ENCODE data around the gene CNTNAP2. TPM values are rescaled to one million over a fixed set of nuclear protein-coding genes. Genes with fewer than 3 reads are reported as not detected.
A peak's percentile ranks its signal among the peaks of the same experiment; 100 is the strongest.

CNTNAP2 gene
- total RNA-seq, 1 experiment from 2014 or later, result 42.5 TPM

DNA sequence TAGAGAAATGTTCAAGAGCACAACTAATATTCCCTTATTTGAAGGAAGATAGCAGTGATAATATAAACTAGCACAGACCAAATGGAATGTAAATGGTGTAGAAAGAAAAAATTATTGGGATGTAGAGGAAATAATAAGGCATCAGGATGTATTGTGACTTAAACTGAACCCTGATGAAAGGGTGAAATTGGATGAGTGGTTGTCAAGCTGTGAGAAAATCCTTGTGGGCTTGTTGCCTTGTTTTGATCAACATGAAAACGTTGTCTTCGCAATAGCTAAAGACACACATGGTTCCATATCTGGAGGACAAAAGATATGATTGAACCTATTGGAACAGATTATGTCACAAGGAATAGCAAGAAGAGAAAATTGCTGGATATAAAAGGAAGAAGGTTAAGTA is 40.3 kb upstream of the CNTNAP2 start:
- Mint-ChIP-seq H3K4me3 (ENCODE audit: unreplicated experiment) (no peak overlapping the region), H3K4me1 (ENCODE audit: low read depth, unreplicated experiment) (no peaks in the 10 kb centered on the region), H3K36me3 (ENCODE audit: insufficient read depth, unreplicated experiment) (no peaks in the 10 kb centered on the region), H3K27ac (ENCODE audit: unreplicated experiment) (no peak overlapping the region), H3K27me3 (ENCODE audit: insufficient read depth, unreplicated experiment) (no peaks in the 10 kb centered on the region), H3K9me3 (ENCODE audit: unreplicated experiment) (no peaks in the 10 kb centered on the region)
- TF ChIP-seq, protein P1, sequence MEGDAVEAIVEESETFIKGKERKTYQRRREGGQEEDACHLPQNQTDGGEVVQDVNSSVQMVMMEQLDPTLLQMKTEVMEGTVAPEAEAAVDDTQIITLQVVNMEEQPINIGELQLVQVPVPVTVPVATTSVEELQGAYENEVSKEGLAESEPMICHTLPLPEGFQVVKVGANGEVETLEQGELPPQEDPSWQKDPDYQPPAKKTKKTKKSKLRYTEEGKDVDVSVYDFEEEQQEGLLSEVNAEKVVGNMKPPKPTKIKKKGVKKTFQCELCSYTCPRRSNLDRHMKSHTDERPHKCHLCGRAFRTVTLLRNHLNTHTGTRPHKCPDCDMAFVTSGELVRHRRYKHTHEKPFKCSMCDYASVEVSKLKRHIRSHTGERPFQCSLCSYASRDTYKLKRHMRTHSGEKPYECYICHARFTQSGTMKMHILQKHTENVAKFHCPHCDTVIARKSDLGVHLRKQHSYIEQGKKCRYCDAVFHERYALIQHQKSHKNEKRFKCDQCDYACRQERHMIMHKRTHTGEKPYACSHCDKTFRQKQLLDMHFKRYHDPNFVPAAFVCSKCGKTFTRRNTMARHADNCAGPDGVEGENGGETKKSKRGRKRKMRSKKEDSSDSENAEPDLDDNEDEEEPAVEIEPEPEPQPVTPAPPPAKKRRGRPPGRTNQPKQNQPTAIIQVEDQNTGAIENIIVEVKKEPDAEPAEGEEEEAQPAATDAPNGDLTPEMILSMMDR (IDR thresholded peaks at IDR 0.05; ENCODE audit: insufficient read depth in 1 of 2, low read depth in 1 of 2, low read length in 1 of 2, severe bottlenecking in 1 of 2, unreplicated experiment in 1 of 2), result no peak
- Histone ChIP-seq H3K9me3 (no peaks in the 10 kb centered on the region), H3K36me3 (ENCODE audit: control insufficient read depth, insufficient read depth, low read length) (no peaks in the 10 kb centered on the region), H3K4me3 (ENCODE audit: low read depth, low read length) (no peak overlapping the region), H3K4me1 (no peaks in the 10 kb centered on the region), H3K27me3 (replicated peaks; ENCODE audit: control insufficient read depth, insufficient read depth, low read length) (no peaks in the 10 kb centered on the region)
- ChIA-PET POLR2A (no interaction called here), CTCF (no interaction called here)
- intact Hi-C loops (cut with micrococcal nuclease; ENCODE audit: unreplicated experiment), result no loop called here
- DNase-seq, result no peak
- no TSS peak for BruUV-seq (replicated peaks)

DNA sequence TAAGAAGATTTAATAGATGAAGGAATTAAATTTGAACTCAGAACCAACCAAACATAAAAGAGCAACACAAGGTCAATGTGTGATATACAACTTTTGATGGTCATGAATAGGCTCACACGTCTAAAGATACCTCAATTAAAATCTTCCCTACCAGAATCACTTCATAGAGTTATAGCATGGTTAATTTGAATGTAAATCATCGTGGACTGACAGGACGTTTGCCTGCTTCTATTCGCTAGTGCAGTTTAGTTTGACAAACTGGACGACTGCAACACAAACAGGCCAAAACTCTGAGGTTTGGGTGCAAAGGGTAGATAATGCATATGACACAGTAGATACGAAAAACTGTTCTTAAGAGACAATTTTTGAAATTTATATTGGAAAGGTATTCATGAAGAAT is 32.5 kb upstream of the CNTNAP2 start:
- intact Hi-C loops (cut with micrococcal nuclease; ENCODE audit: unreplicated experiment), result no loop called here
- H3K36me3 ChIP-seq (ENCODE audit: control insufficient read depth, insufficient read depth, low read length), result no peaks in the 10 kb centered on the region
- H3K9me3 ChIP-seq, result no peaks in the 10 kb centered on the region
- no peaks in the 10 kb centered on the region for H3K36me3 Mint-ChIP-seq (ENCODE audit: insufficient read depth, unreplicated experiment)
- no peaks in the 10 kb centered on the region for H3K4me1 Mint-ChIP-seq (ENCODE audit: low read depth, unreplicated experiment)
- no peaks in the 10 kb centered on the region for H3K27me3 Mint-ChIP-seq (ENCODE audit: insufficient read depth, unreplicated experiment)
- TF ChIP-seq, protein P1 (IDR thresholded peaks at IDR 0.05; ENCODE audit: insufficient read depth in 1 of 2, low read depth in 1 of 2, low read length in 1 of 2, severe bottlenecking in 1 of 2, unreplicated experiment in 1 of 2), result no peak
- no peak overlapping the region for H3K4me3 Mint-ChIP-seq (ENCODE audit: unreplicated experiment)
- no peaks in the 10 kb centered on the region for H3K27me3 ChIP-seq (replicated peaks; ENCODE audit: control insufficient read depth, insufficient read depth, low read length)
- no TSS peak for BruUV-seq (replicated peaks)
- H3K4me1 ChIP-seq, result no peaks in the 10 kb centered on the region
- DNase-seq, result no peak
- POLR2A ChIA-PET, result no interaction called here
- CTCF ChIA-PET, result no interaction called here
- no peaks in the 10 kb centered on the region for H3K9me3 Mint-ChIP-seq (ENCODE audit: unreplicated experiment)
- H3K27ac Mint-ChIP-seq (ENCODE audit: unreplicated experiment), result no peak overlapping the region
- H3K4me3 ChIP-seq (ENCODE audit: low read depth, low read length), result no peak overlapping the region

DNA sequence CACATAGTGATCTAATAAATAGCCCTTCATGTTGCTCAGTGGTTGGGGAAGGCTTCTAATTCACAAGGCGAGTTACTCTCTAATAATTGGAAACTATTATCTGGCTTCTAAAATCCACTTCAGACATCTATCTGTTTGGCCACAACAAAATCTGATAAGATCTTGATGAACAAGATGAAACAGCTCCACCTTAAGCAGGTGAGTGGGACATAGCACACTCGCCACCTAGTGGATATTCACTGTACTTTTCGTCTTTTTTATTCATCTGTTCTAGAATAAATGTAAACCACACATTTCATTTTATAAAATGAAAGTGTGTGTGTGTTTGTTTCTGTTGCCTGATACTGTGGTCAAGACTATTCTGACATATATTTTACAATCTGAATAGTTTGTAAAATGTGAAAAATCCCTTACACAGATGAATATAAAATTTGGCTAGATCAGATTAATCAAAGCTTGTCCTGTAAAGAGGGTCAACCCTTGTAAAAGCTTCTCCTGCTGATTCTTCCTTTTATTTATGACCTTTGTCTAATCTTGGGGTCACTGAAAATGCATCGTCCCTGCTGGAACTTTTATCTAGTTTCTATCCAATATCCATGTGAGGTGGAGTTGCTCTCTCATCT is 26.5 kb upstream of the CNTNAP2 start:
- Mint-ChIP-seq H3K36me3 (ENCODE audit: insufficient read depth, unreplicated experiment) (no peaks in the 10 kb centered on the region), H3K27me3 (ENCODE audit: insufficient read depth, unreplicated experiment) (no peaks in the 10 kb centered on the region), H3K4me1 (ENCODE audit: low read depth, unreplicated experiment) (no peaks in the 10 kb centered on the region), H3K9me3 (ENCODE audit: unreplicated experiment) (no peaks in the 10 kb centered on the region), H3K27ac (ENCODE audit: unreplicated experiment) (no peak overlapping the region), H3K4me3 (ENCODE audit: unreplicated experiment) (no peak overlapping the region)
- Histone ChIP-seq H3K4me3 (ENCODE audit: low read depth, low read length) (no peak overlapping the region), H3K4me1 (no peaks in the 10 kb centered on the region), H3K36me3 (ENCODE audit: control insufficient read depth, insufficient read depth, low read length) (no peaks in the 10 kb centered on the region), H3K27me3 (replicated peaks; ENCODE audit: control insufficient read depth, insufficient read depth, low read length) (no peaks in the 10 kb centered on the region), H3K9me3 (no peaks in the 10 kb centered on the region)
- intact Hi-C loops (cut with micrococcal nuclease; ENCODE audit: unreplicated experiment), result loop anchor here (1.0 kb wide), 4 partner anchors 198 to 1054 kb away; no protein-coding TSS in a partner anchor
- CTCF ChIA-PET, result interaction anchor here (0.7 to 1.3 kb wide), 5 partner anchors 14 to 372 kb away, joined by 3 to 7 read pairs (median 3); no protein-coding TSS in a partner anchor
- no TSS peak for BruUV-seq (replicated peaks)
- POLR2A ChIA-PET, result no interaction called here
- TF ChIP-seq, protein P1 (IDR thresholded peaks at IDR 0.05; ENCODE audit: insufficient read depth in 1 of 2, low read depth in 1 of 2, low read length in 1 of 2, severe bottlenecking in 1 of 2, unreplicated experiment in 1 of 2), result peak; percentile 74 to 75
- DNase-seq, result peak in 1 of 2 experiments; percentile 32

Data from Caco-2 (cell line).